A549 (cell line): ENCODE data around the gene DMBT1.

ENCODE experiments used
- RFX5 ChIP-seq: fragments of 450-650 bp; IDR thresholded peaks from 2 replicates; pipeline ENCODE4 v1.7.1; 2014; ENCODE audit warnings: antibody characterized with exemption, mild to moderate bottlenecking, moderate library complexity
- TF ChIP-seq, protein P1 (sequence below): fragments of >200 bp; sonication (Bioruptor Twin); formaldehyde crosslinking; IDR thresholded peaks from 3 replicates; pipeline ENCODE4 v1.5.1; 2016

DNA sequence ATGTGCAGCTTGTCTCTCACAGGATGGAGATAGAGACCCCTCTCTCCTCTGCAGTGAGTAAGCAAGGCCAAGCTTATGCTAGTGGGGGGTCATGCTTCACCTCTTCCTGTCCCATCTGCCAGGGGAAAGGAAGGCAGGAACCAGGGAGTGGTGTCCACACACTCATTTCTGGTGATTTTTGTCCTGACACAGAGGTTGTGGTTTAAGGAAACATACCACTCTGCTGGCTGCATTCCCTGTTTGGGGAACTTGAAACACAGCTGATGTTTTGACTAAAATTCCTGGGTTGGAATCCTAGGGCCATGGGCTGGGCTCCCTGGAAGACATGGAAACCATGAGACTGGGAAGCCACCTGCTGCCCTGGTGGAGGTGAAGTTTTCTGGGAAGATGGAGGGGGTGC is 117.7 kb downstream of the DMBT1 start:
- TF ChIP-seq, protein P1, sequence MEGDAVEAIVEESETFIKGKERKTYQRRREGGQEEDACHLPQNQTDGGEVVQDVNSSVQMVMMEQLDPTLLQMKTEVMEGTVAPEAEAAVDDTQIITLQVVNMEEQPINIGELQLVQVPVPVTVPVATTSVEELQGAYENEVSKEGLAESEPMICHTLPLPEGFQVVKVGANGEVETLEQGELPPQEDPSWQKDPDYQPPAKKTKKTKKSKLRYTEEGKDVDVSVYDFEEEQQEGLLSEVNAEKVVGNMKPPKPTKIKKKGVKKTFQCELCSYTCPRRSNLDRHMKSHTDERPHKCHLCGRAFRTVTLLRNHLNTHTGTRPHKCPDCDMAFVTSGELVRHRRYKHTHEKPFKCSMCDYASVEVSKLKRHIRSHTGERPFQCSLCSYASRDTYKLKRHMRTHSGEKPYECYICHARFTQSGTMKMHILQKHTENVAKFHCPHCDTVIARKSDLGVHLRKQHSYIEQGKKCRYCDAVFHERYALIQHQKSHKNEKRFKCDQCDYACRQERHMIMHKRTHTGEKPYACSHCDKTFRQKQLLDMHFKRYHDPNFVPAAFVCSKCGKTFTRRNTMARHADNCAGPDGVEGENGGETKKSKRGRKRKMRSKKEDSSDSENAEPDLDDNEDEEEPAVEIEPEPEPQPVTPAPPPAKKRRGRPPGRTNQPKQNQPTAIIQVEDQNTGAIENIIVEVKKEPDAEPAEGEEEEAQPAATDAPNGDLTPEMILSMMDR: no peak
- TF ChIP-seq RFX5: no peak
